K562 (cell line): ENCODE data around the gene TAAR8. TPM values are rescaled to one million over a fixed set of nuclear protein-coding genes. Genes with fewer than 3 reads are reported as not detected.

ENCODE experiments used
- ATAC-seq: fragments of 200-7000 bp; cut with Tn5 transposase; 3 replicates; pipeline ENCODE4 v1.9.1; 2020; ENCODE audit warnings: moderate library complexity
- BruUV-seq: library from RNA; stranded (reverse); fragments of 400-500 nt; replicated peaks from 2 replicates; lab custom pipeline; 2021; lab: Mats Ljungman, UMichigan
- CTCF ChIA-PET: fragments of 300-600 bp; formaldehyde crosslinking; extraction: SDS; loops from one replicate; lab custom pipeline; 2021; ENCODE audit warnings: low intra/inter-chr PET ratio; lab: Yijun Ruan, JAX
- POLR2A ChIA-PET: fragments of 300-600, 350-650 bp; sonication (Branson Sonifier 250); formaldehyde crosslinking; extraction: SDS; loops from one replicate; lab custom pipeline; 2021; ENCODE audit warnings: antibody characterized with exemption, inconsistent platforms; lab: Yijun Ruan, JAX
- DNase-seq, 4 experiments: peaks; one replicate each; pipeline versions ENCODE4 v3.0.0 to v3.0.0-alpha.2; 2011 to 2018; ENCODE audit warnings: low spot score in 3 of 4, mixed read lengths in 3 of 4; ENCODE audit errors: extremely low read depth in 1 of 4
- FAIRE-seq: peaks from 2 replicates; lab custom pipeline; 2011; peaks lifted over from hg19 to GRCh38; lab: Jason Lieb, UNC
- H2AFZ ChIP-seq: 2 replicates; pipeline ENCODE4 v1.6.0; 2011; ENCODE audit warnings: low read depth, low read length, control low read depth, inconsistent platforms
- H3K27ac ChIP-seq: fragments of 200-600 bp; 3 replicates; pipeline ENCODE4 v1.8.0; 2011; ENCODE audit warnings: low read depth, mild to moderate bottlenecking, control low read depth, inconsistent platforms, low read length, moderate library complexity, mixed read lengths; ENCODE audit errors: extremely low read depth
- H3K27me3 ChIP-seq, 2 experiments: fragments of 300-600 bp in 1 of 2; 2 replicates in 1 of 2; 3 replicates in 1 of 2; pipeline versions ENCODE4 v1.6.0 to v1.8.0; 2011; ENCODE audit warnings: inconsistent platforms in 2 of 2, low read length in 2 of 2, mild to moderate bottlenecking in 1 of 2, mixed read lengths in 1 of 2, moderate library complexity in 1 of 2; ENCODE audit not compliant: control insufficient read depth in 2 of 2, insufficient read depth in 2 of 2
- H3K36me3 ChIP-seq: fragments of 300-600 bp; 3 replicates; pipeline ENCODE4 v1.8.0; 2011; ENCODE audit warnings: mild to moderate bottlenecking, low read length, inconsistent platforms; ENCODE audit not compliant: control insufficient read depth, insufficient read depth
- H3K4me1 ChIP-seq, 2 experiments: fragments of 200-600 bp in 1 of 2; replicated peaks in 1 of 2; 2 replicates in 1 of 2; 3 replicates in 1 of 2; pipeline versions ENCODE4 v1.5.1 to v1.8.0; 2011; ENCODE audit warnings: inconsistent platforms in 2 of 2, low read length in 2 of 2, mild to moderate bottlenecking in 1 of 2, mixed read lengths in 1 of 2, moderate library complexity in 1 of 2; ENCODE audit not compliant: control insufficient read depth in 2 of 2, insufficient read depth in 2 of 2
- H3K4me2 ChIP-seq: 2 replicates; pipeline ENCODE4 v1.6.1; 2011; ENCODE audit warnings: low read length, control low read depth, inconsistent platforms, mixed read lengths; ENCODE audit not compliant: insufficient read depth
- H3K4me3 ChIP-seq: fragments of 200-600 bp; sonication (generic), shearing (Covaris generic); 2 replicates; pipeline ENCODE4 v1.5.1; 2016; ENCODE audit warnings: control low read depth, inconsistent platforms
- H3K79me2 ChIP-seq: fragments of 200-600 bp; 3 replicates; pipeline ENCODE4 v1.8.0; 2011; ENCODE audit warnings: low read length, inconsistent platforms; ENCODE audit not compliant: control insufficient read depth, insufficient read depth
- H3K9ac ChIP-seq, 2 experiments: 2 replicates each; pipeline versions ENCODE4 v1.6.0 to v1.6.1; 2011; ENCODE audit warnings: low read depth in 2 of 2, low read length in 2 of 2, control low read depth in 1 of 2, inconsistent platforms in 1 of 2, mild to moderate bottlenecking in 1 of 2, mixed read lengths in 1 of 2; ENCODE audit not compliant: insufficient read depth in 1 of 2
- H3K9me1 ChIP-seq: one replicate; pipeline ENCODE4 v1.6.0; 2011; ENCODE audit warnings: inconsistent platforms, mild to moderate bottlenecking, low read length, moderate library complexity; ENCODE audit not compliant: control insufficient read depth, insufficient read depth
- H3K9me3 ChIP-seq: replicated peaks from 2 replicates; pipeline ENCODE4 v1.5.1; 2011; ENCODE audit warnings: low read depth, low read length, inconsistent platforms; ENCODE audit not compliant: control insufficient read depth, insufficient read depth
- H4K20me1 ChIP-seq: replicated peaks from 2 replicates; pipeline ENCODE4 v1.6.1; 2011; ENCODE audit warnings: low read length, inconsistent platforms, mixed read lengths; ENCODE audit not compliant: control insufficient read depth, insufficient read depth
- LCOR ChIP-seq: sonication (generic); formaldehyde crosslinking; IDR thresholded peaks from 2 replicates; pipeline ENCODE4 v1.8.0; 2022; ENCODE audit warnings: mild to moderate bottlenecking, missing genetic modification reagents
- NELFE ChIP-seq: IDR thresholded peaks from 2 replicates; pipeline ENCODE4 v1.6.1; 2011; ENCODE audit warnings: mild to moderate bottlenecking; ENCODE audit not compliant: insufficient read depth, insufficient read length
- NFYB ChIP-seq: IDR thresholded peaks from 2 replicates; pipeline ENCODE4 v1.6.1; 2011; ENCODE audit warnings: mild to moderate bottlenecking, moderate library complexity; ENCODE audit not compliant: insufficient read length; ENCODE audit errors: extremely low read depth
- ZFPM2 ChIP-seq: fragments of 250-450 bp; sonication (Bioruptor Pico); IDR thresholded peaks from 2 replicates; pipeline ENCODE4 v1.5.1; 2022; ENCODE audit warnings: mild to moderate bottlenecking
- ZNF316 ChIP-seq: fragments of 450-650 bp; IDR thresholded peaks from 2 replicates; pipeline ENCODE4 v1.6.1; 2016
- ZNF507 ChIP-seq: conservative IDR thresholded peaks from 2 replicates; pipeline ENCODE4 v1.6.1; 2017; ENCODE audit warnings: missing genetic modification characterization, missing compliant biosample characterization
- WGBS: fragments of 100-300 bp; shearing (Covaris generic); methylation state at CpG from one replicate; pipeline ENCODE4 v1.1.6; 2016; ENCODE audit warnings: low coverage, mixed read lengths; ENCODE audit not compliant: insufficient coverage; ENCODE audit errors: missing lambda C conversion rate; 5-methylcytosine and 5-hydroxymethylcytosine counted together
- in situ Hi-C: fragments of 300-500 bp; cut with MboI; formaldehyde crosslinking; loops from 4 replicates; pipeline ENCODE4 v1.15.0; 2018; ENCODE audit warnings: inconsistent platforms, mixed read lengths
- intact Hi-C: fragments of 100-400 bp; cut with micrococcal nuclease; formaldehyde crosslinking; loops from 2 replicates; pipeline ENCODE4 v1.14.2; 2022
- polyA plus RNA-seq, 8 experiments: library from polyadenylated mRNA; depleted of rRNA in 4 of 8; stranded (reverse) in 5 of 8; unstranded in 3 of 8; fragments of >200 nt; fragmentation: Nextera tagmentation in 2 of 8; fragmentation: Illumina TruSeq in 1 of 8; extraction: Ambion mirVana in 2 of 8; extraction: Trizol in 1 of 8; gene quantifications; 2 replicates each; pipeline versions ENCODE4 v1.2.1 to v1.2.3, GENCODE V29; 2011 to 2014; ENCODE audit warnings: inconsistent platforms in 1 of 8, missing spikeins in 1 of 8
- total RNA-seq, 7 experiments: library from RNA; depleted of rRNA in 6 of 7; stranded (reverse); fragments of >200 nt in 6 of 7; fragmentation: Illumina TruSeq in 2 of 7; extraction: Trizol in 2 of 7; gene quantifications; 2 replicates each; pipeline versions ENCODE4 v1.2.1 to v1.2.3, GENCODE V29; 2011 to 2021; ENCODE audit warnings: low replicate concordance in 1 of 7
- TF ChIP-seq, protein P1 (sequence below), 2 experiments: fragments of 450-650 bp; formaldehyde crosslinking in 1 of 2; IDR thresholded peaks; 2 replicates each; pipeline versions ENCODE4 v1.4.0 to v1.6.1; 2014 to 2020; ENCODE audit warnings: mild to moderate bottlenecking in 2 of 2, borderline replicate concordance in 1 of 2, low read depth in 1 of 2

The TAAR8 gene
- total and polyA plus RNA-seq, 9 of the 15 experiments (the other 6 are each of a cell fraction or from before 2014, with no cell fraction given), result not detected

DNA sequence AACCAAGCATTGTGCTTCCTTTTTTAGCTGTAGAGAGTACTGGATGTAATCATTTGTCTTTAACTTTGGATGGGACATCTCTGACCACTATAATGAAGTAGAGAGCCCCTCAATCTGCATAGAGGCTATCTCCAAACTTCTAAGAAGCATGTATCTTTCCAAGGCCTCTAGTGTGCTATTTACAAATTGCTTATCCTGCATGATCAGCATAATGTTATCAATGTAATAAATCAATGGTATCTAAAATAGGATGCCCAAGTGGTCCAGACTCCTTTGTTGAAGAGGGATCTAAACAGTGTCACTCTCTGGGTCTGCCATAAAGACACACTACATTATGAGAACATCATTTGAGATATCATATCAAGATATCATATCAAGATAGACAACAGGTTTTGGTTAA is 7.6 kb upstream of the TAAR8 start:
- in situ Hi-C loops, result loop anchor here (25.0 kb wide), 2 partner anchors 217 to 992 kb away; partner anchors contain the start of gene VNN2
- Histone ChIP-seq H3K9me1 (no peaks in the 10 kb centered on the region), H3K4me2 (no peak overlapping the region), H3K27me3 (no peaks in the 10 kb centered on the region), H3K4me3 (no peak overlapping the region), H3K9me3 (no peaks in the 10 kb centered on the region), H3K4me1 (no peaks in the 10 kb centered on the region), H3K36me3 (no peaks in the 10 kb centered on the region), H2AFZ (no peak overlapping the region), H4K20me1 (no peaks in the 10 kb centered on the region), H3K9ac (no peak overlapping the region), H3K27ac (no peak overlapping the region), H3K79me2 (no peaks in the 10 kb centered on the region)
- FAIRE-seq, result no peak
- no TSS peak for BruUV-seq
- ChIA-PET CTCF (no interaction called here), POLR2A (interaction anchor here (1.2 kb wide), 2 partner anchors 22 to 270 kb away, joined by 3 to 6 read pairs; no protein-coding TSS in a partner anchor)
- intact Hi-C loops, result no loop called here
- TF ChIP-seq ZNF316, result peak; percentile 10; the same call in 1 of the 2 replicates
- no peak for TF ChIP-seq LCOR (CRISPR knock-in tag)
- no peak for TF ChIP-seq ZFPM2 (CRISPR knock-in tag)
- no peak for TF ChIP-seq NELFE
- ATAC-seq, result no peak
- DNase-seq, result no peak

DNA sequence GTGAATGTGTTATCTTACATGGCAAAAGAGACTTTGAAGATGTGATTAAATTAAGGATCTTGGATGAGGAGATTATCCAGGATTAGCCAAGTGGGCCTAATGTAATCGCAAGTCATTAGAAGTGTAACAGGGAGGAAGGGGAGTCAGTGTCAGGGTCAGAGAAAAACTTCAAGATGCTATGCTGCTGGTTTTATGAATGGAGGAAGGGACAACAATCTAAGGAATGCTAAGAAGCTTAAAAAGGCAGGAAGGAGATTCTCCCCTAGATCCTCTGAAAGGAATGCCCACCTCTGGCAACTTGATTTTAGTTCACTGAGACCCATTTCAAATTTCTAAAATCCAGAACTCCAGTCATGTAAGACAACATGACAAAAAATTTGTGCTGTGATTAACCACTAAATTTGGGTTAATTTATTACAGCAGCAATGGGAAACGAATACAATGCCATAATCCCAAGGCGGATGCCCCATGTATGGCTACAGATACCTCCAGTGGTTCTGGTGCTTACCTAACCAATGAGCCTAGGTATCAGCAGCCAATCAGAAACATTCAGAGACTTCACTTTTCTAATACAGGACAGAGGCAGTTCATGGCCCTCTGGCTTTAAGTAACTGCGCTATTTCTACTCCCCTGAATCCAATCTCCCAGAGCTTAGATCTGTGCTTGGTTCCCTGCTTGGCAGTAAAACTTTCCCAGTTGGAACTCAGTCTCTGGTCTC is 3.6 kb upstream of the TAAR8 start:
- Histone ChIP-seq H3K4me1 (no peaks in the 10 kb centered on the region), H2AFZ (no peak overlapping the region), H4K20me1 (no peaks in the 10 kb centered on the region), H3K79me2 (no peaks in the 10 kb centered on the region), H3K27ac (no peak overlapping the region), H3K4me2 (no peak overlapping the region), H3K9me3 (no peaks in the 10 kb centered on the region), H3K9me1 (no peaks in the 10 kb centered on the region), H3K4me3 (no peak overlapping the region), H3K9ac (no peak overlapping the region), H3K27me3 (peaks cover 2 to 12% of the 10 kb centered on the region in 2 experiments; a peak in 3 of 5 replicates), H3K36me3 (no peaks in the 10 kb centered on the region)
- 1% methylated on average over 4 of the region's 4 CpGs for WGBS
- ATAC-seq (no peak), FAIRE-seq (no peak), DNase-seq (no peak)
- ChIA-PET CTCF (no interaction called here), POLR2A (no interaction called here)
- no TSS peak for BruUV-seq
- intact Hi-C loops, result no loop called here
- in situ Hi-C loops, result loop anchor here (25.0 kb wide), 2 partner anchors 213 to 988 kb away; partner anchors contain the start of gene VNN2
- TF ChIP-seq ZNF507 (tag) (no peak), NFYB (no peak)
- TF ChIP-seq, protein P1, sequence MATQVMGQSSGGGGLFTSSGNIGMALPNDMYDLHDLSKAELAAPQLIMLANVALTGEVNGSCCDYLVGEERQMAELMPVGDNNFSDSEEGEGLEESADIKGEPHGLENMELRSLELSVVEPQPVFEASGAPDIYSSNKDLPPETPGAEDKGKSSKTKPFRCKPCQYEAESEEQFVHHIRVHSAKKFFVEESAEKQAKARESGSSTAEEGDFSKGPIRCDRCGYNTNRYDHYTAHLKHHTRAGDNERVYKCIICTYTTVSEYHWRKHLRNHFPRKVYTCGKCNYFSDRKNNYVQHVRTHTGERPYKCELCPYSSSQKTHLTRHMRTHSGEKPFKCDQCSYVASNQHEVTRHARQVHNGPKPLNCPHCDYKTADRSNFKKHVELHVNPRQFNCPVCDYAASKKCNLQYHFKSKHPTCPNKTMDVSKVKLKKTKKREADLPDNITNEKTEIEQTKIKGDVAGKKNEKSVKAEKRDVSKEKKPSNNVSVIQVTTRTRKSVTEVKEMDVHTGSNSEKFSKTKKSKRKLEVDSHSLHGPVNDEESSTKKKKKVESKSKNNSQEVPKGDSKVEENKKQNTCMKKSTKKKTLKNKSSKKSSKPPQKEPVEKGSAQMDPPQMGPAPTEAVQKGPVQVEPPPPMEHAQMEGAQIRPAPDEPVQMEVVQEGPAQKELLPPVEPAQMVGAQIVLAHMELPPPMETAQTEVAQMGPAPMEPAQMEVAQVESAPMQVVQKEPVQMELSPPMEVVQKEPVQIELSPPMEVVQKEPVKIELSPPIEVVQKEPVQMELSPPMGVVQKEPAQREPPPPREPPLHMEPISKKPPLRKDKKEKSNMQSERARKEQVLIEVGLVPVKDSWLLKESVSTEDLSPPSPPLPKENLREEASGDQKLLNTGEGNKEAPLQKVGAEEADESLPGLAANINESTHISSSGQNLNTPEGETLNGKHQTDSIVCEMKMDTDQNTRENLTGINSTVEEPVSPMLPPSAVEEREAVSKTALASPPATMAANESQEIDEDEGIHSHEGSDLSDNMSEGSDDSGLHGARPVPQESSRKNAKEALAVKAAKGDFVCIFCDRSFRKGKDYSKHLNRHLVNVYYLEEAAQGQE (IDR thresholded peaks at IDR 0.05; ENCODE audit: borderline replicate concordance), result no peak
- TF ChIP-seq, protein P1 (CRISPR knock-in tag; IDR thresholded peaks at IDR 0.05; ENCODE audit: low read depth), result no peak
